ENCODE data around the gene LRP2. TPM values are rescaled to one million over a fixed set of nuclear protein-coding genes. Genes with fewer than 3 reads are reported as not detected.

The LRP2 gene
- total RNA-seq, 6 donors from 2014 or later = 20.0 to 56.5 (median 27.5) TPM

GRCh38 chr2:169254774-169255173 lies 107.6 kb downstream of the LRP2 start:
- H3K27ac ChIP-seq = no peak overlapping the region
- no peak for TF ChIP-seq POLR2AphosphoS5 (IDR thresholded peaks at IDR 0.05)
- no peak for TF ChIP-seq EP300 (IDR thresholded peaks at IDR 0.05)
- no peak for TF ChIP-seq POLR2A (IDR thresholded peaks at IDR 0.05)
- no peak for TF ChIP-seq CTCF (IDR thresholded peaks at IDR 0.05)
- H3K36me3 ChIP-seq = no peaks in the 10 kb centered on the region
- no peak for ATAC-seq (ENCODE audit: low FRiP score in 2 of 2)
- no peaks in the 10 kb centered on the region for H3K9me3 ChIP-seq
- no peaks in the 10 kb centered on the region for H3K27me3 ChIP-seq
- no peaks in the 10 kb centered on the region for H3K4me1 ChIP-seq
- no peak for DNase-seq
- WGBS, 2 donors = 67 to 76% methylated on average over 4 of the region's 4 CpGs
- no peak overlapping the region for H3K4me3 ChIP-seq

DNA sequence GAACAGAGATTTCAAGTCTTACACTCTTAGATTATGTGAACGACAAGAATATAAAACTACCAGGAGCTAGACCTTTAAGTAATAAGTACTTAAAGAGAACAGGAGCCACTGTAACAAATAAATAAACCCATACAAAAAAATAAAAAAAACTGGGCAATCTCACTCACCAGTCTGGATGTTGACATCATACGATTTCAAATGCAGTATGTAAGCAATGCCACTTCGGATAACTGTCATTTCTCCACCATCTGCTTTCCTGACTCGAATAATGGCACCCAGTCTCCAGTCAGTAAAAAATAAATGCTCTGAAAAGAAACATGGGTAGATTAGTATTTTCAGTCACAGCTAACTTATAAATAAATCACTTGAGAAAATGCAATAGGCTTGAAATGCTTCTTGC lies 115.1 kb downstream of the LRP2 start:
- Histone ChIP-seq H3K4me1 (no peaks in the 10 kb centered on the region), H3K27me3 (no peaks in the 10 kb centered on the region), H3K27ac (no peak overlapping the region), H3K4me3 (no peak overlapping the region), H3K9me3 (no peaks in the 10 kb centered on the region), H3K36me3 (no peaks in the 10 kb centered on the region)
- WGBS, 2 donors = 84 to 91% methylated on average over 4 of the region's 4 CpGs
- DNase-seq = no peak
- no peak for ATAC-seq (ENCODE audit: low FRiP score in 2 of 2)
- TF ChIP-seq CTCF (IDR thresholded peaks at IDR 0.05) = no peak
- no peak for TF ChIP-seq POLR2AphosphoS5 (IDR thresholded peaks at IDR 0.05)
- TF ChIP-seq POLR2A (IDR thresholded peaks at IDR 0.05) = no peak
- TF ChIP-seq EP300 (IDR thresholded peaks at IDR 0.05) = no peak

DNA sequence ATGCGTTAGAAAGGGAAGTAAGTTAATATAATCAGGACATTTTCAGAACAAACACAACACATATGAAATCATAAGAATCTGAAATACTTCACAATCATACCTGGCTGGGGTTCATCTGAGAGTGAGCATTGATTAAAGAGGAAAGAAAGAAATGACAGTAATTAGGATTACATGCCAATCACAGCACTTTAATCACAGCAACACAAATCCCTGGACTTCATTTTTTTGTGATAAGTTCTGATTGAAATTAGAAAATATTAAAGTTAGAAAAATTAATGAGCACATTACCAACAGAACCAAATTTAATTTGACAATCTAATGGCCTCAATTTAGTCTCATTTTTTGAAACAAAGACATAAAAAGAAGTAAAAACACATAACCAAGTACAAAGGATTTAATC lies 121.9 kb downstream of the LRP2 start:
- WGBS, 2 donors = 69 to 84% methylated on average over 1 of the region's 1 CpG
- no peak overlapping the region for H3K27ac ChIP-seq
- no peak overlapping the region for H3K4me3 ChIP-seq
- no peaks in the 10 kb centered on the region for H3K36me3 ChIP-seq
- no peak for DNase-seq
- no peaks in the 10 kb centered on the region for H3K4me1 ChIP-seq
- no peak for ATAC-seq (ENCODE audit: low FRiP score in 2 of 2)
- TF ChIP-seq EP300 (IDR thresholded peaks at IDR 0.05) (no peak), CTCF (IDR thresholded peaks at IDR 0.05) (no peak)
- H3K27me3 ChIP-seq = no peaks in the 10 kb centered on the region
- H3K9me3 ChIP-seq = no peaks in the 10 kb centered on the region

DNA sequence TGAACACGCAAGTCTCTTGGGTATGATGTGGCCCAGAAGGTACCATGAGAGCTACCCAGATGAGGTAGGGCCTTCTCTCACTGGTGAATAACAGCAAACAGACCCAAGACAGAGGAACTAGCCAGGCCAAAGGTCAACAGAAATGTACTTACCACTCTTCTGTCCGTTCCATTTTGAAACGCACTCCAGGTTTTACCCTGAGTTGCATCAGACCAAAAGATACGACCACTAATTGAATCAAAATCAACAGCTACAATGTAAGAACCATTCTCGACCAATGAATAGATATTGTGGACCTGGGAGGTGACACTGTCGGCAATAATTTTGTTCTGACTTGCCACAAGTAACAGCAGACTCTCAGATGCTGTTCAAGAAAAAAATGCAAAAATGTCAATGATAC lies 124.4 kb downstream of the LRP2 start:
- TF ChIP-seq POLR2A (IDR thresholded peaks at IDR 0.05) (no peak), EP300 (IDR thresholded peaks at IDR 0.05) (no peak), CTCF (IDR thresholded peaks at IDR 0.05) (no peak), POLR2AphosphoS5 (IDR thresholded peaks at IDR 0.05) (no peak)
- Histone ChIP-seq H3K27ac (no peak overlapping the region), H3K4me3 (no peak overlapping the region), H3K9me3 (no peaks in the 10 kb centered on the region), H3K4me1 (no peaks in the 10 kb centered on the region), H3K36me3 (no peaks in the 10 kb centered on the region), H3K27me3 (no peaks in the 10 kb centered on the region)
- ATAC-seq (ENCODE audit: low FRiP score in 2 of 2) (no peak), DNase-seq (no peak)
- 89 to 91% methylated on average over 6 of the region's 6 CpGs for WGBS, 2 donors

DNA sequence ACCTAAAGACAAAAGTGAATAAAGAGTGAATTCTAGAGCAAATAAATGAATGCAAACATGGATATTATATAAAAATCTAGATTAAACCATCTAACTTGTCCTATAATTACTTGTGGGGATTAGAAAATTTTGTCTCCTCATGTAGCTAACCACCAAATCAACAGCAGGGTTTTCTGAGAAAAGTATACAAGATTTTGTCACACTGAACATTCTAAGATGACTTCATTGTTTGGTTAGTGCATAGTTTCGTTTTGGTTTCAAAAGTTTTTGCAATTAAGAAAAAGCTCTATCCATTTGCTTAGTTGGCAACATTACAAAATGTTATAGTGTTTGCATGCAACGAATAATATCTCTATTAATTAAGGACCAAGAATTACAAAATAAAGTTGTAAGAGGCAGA lies 125.0 kb downstream of the LRP2 start:
- no peaks in the 10 kb centered on the region for H3K27me3 ChIP-seq
- no peak overlapping the region for H3K27ac ChIP-seq
- no peaks in the 10 kb centered on the region for H3K4me1 ChIP-seq
- TF ChIP-seq CTCF (IDR thresholded peaks at IDR 0.05) (no peak), EP300 (IDR thresholded peaks at IDR 0.05) (no peak), POLR2AphosphoS5 (IDR thresholded peaks at IDR 0.05) (no peak), POLR2A (IDR thresholded peaks at IDR 0.05) (no peak)
- WGBS, 2 donors = 35 to 48% methylated on average over 2 of the region's 2 CpGs
- DNase-seq = no peak
- no peak for ATAC-seq (ENCODE audit: low FRiP score in 2 of 2)
- no peaks in the 10 kb centered on the region for H3K9me3 ChIP-seq
- H3K4me3 ChIP-seq = no peak overlapping the region
- H3K36me3 ChIP-seq = no peaks in the 10 kb centered on the region

Data from upper lobe of left lung (tissue), 6 donors.